GM12891 (cell line): Measurements from ENCODE around the gene ANO2.

Experiments
- POLR2A ChIP-seq: IDR thresholded peaks from 2 replicates; pipeline ENCODE4 v1.6.1; 2011; ENCODE audit warnings: low read depth, low read length, control low read depth
- POU2F2 ChIP-seq: IDR thresholded peaks from 2 replicates; pipeline ENCODE4 v1.6.1; 2011; ENCODE audit warnings: low read depth, mild to moderate bottlenecking, control low read depth, low read length, moderate library complexity
- TAF1 ChIP-seq: IDR thresholded peaks from 2 replicates; pipeline ENCODE4 v1.6.1; 2011; ENCODE audit warnings: low read depth, low read length, control low read depth

GRCh38 chr12:5586201-5586600, 358.9 kb downstream of the ANO2 start:
- no peak for TF ChIP-seq POLR2A
- TF ChIP-seq TAF1 = no peak
- TF ChIP-seq POU2F2 = no peak
